HepG2 (cell line): ENCODE measurements around the gene ANP32A. TPM values are rescaled to one million over a fixed set of nuclear protein-coding genes. Genes with fewer than 3 reads are reported as not detected.

Experiments used
- ATAC-seq: fragments of 200-7000 bp; cut with Tn5 transposase; 3 replicates; pipeline ENCODE4 v1.9.1; 2020; ENCODE audit warnings: mild to moderate bottlenecking, moderate library complexity
- BruUV-seq: library from RNA; stranded (reverse); fragments of 400-500 nt; replicated peaks from 2 replicates; lab custom pipeline; 2021; lab: Mats Ljungman, UMichigan
- CTCF ChIA-PET: fragments of 300-600 bp; formaldehyde crosslinking; extraction: SDS; loops from one replicate; lab custom pipeline; 2021; ENCODE audit warnings: low total read pairs, inconsistent platforms, low intra/inter-chr PET ratio; lab: Yijun Ruan, JAX
- POLR2A ChIA-PET: fragments of 350-600 bp; sonication (Branson Sonifier 250); formaldehyde crosslinking; loops from one replicate; lab custom pipeline; 2020; ENCODE audit warnings: antibody characterized with exemption, inconsistent platforms; lab: Yijun Ruan, JAX
- DNase-seq: peaks from one replicate; pipeline ENCODE4 v3.0.0-alpha.2; 2015; ENCODE audit warnings: low spot score
- FAIRE-seq: peaks from 3 replicates; lab custom pipeline; 2011; peaks lifted over from hg19 to GRCh38; lab: Jason Lieb, UNC
- H2AFZ ChIP-seq: one replicate; pipeline ENCODE4 v1.6.1; 2011; ENCODE audit warnings: low read length, inconsistent platforms
- H3K27ac ChIP-seq: fragments of 300-600 bp; 3 replicates; pipeline ENCODE4 v1.8.0; 2011; ENCODE audit warnings: mixed run types, mild to moderate bottlenecking, mixed read lengths, low read length, inconsistent platforms; ENCODE audit not compliant: insufficient read depth; ENCODE audit errors: extremely low read length
- H3K27me3 ChIP-seq, 2 experiments: fragments of 200-600 bp in 1 of 2; 2 replicates in 1 of 2; 3 replicates in 1 of 2; pipeline versions ENCODE4 v1.6.0 to v1.8.0; 2011; ENCODE audit warnings: low read length in 2 of 2, mild to moderate bottlenecking in 2 of 2, moderate library complexity in 2 of 2, inconsistent platforms in 1 of 2; ENCODE audit not compliant: insufficient read depth in 2 of 2, control insufficient read depth in 1 of 2
- H3K36me3 ChIP-seq, 2 experiments: fragments of 200-600 bp in 1 of 2; replicated peaks in 1 of 2; 2 replicates in 1 of 2; 3 replicates in 1 of 2; pipeline versions ENCODE4 v1.5.1 to v1.8.0; 2011; ENCODE audit warnings: low read length in 2 of 2, inconsistent platforms in 1 of 2; ENCODE audit not compliant: insufficient read depth in 2 of 2, control insufficient read depth in 1 of 2
- H3K4me1 ChIP-seq: 2 replicates; pipeline ENCODE4 v1.5.1; 2012; ENCODE audit warnings: low read length, inconsistent platforms; ENCODE audit not compliant: insufficient read depth
- H3K4me2 ChIP-seq: 2 replicates; pipeline ENCODE4 v1.6.0; 2011; ENCODE audit warnings: low read depth, low read length, inconsistent platforms
- H3K4me3 ChIP-seq, 3 experiments: fragments of 200-600 bp in 1 of 3; sonication (generic), shearing (Covaris generic) in 1 of 3; replicated peaks in 1 of 3; 2 replicates each; pipeline ENCODE4 v1.5.1; 2011 to 2016; ENCODE audit warnings: low read length in 3 of 3, inconsistent platforms in 2 of 3, low read depth in 2 of 3, mild to moderate bottlenecking in 2 of 3, control low read depth in 1 of 3, mixed read lengths in 1 of 3; ENCODE audit not compliant: insufficient read depth in 1 of 3
- H3K79me2 ChIP-seq: one replicate; pipeline ENCODE4 v1.6.1; 2011; ENCODE audit warnings: low read length, inconsistent platforms; ENCODE audit not compliant: insufficient read depth
- H3K9ac ChIP-seq: 2 replicates; pipeline ENCODE4 v1.6.0; 2011; ENCODE audit warnings: mild to moderate bottlenecking, low read depth, low read length, inconsistent platforms; ENCODE audit not compliant: insufficient read depth
- H3K9me3 ChIP-seq: 2 replicates; pipeline ENCODE4 v1.5.1; 2012; ENCODE audit warnings: mild to moderate bottlenecking, low read length
- H4K20me1 ChIP-seq: 2 replicates; pipeline ENCODE4 v1.6.0; 2011; ENCODE audit warnings: inconsistent platforms, mild to moderate bottlenecking, low read length, moderate library complexity; ENCODE audit not compliant: insufficient read depth
- CEBPB ChIP-seq: IDR thresholded peaks from 2 replicates; pipeline ENCODE4 v1.6.1; 2011; ENCODE audit warnings: low read depth, low read length, improper control_type of control experiment, borderline replicate concordance
- KDM1A ChIP-seq: IDR thresholded peaks from 2 replicates; pipeline ENCODE4 v1.6.1; 2016; ENCODE audit warnings: missing compliant biosample characterization
- MEIS1 ChIP-seq: sonication (generic); formaldehyde crosslinking; IDR thresholded peaks from 2 replicates; pipeline ENCODE4 v1.9.0; 2021; ENCODE audit warnings: mild to moderate bottlenecking, missing genetic modification reagents, moderate library complexity, borderline replicate concordance
- NR2F6 ChIP-seq, 2 experiments: IDR thresholded peaks; 2 replicates each; pipeline ENCODE4 v1.6.1; 2016; ENCODE audit warnings: antibody characterized with exemption in 1 of 2, mild to moderate bottlenecking in 1 of 2
- PITX1 ChIP-seq: sonication (generic); formaldehyde crosslinking; IDR thresholded peaks from 2 replicates; pipeline ENCODE4 v1.5.1; 2020; ENCODE audit warnings: mild to moderate bottlenecking, missing genetic modification reagents
- STAG1 ChIP-seq: sonication (generic); formaldehyde crosslinking; IDR thresholded peaks from 2 replicates; pipeline ENCODE4 v1.4.0; 2020; ENCODE audit warnings: missing genetic modification reagents
- ZNF782 ChIP-seq: sonication (generic); formaldehyde crosslinking; IDR thresholded peaks from 2 replicates; pipeline ENCODE4 v1.4.0; 2020; ENCODE audit warnings: missing genetic modification reagents, mild to moderate bottlenecking, borderline replicate concordance
- WGBS: methylation state at CpG from one replicate; pipeline ENCODE4 v1.1.6; 2017; ENCODE audit warnings: low lambda C conversion rate; 5-methylcytosine and 5-hydroxymethylcytosine counted together
- in situ Hi-C: cut with HindIII; loops from 2 replicates; pipeline ENCODE4 v1.10.0; 2017; ENCODE audit warnings: low pct_unique_long_range_greater_than_20kb; ENCODE audit not compliant: extremely low pct_ligation_motif_present
- intact Hi-C: fragments of 100-400 bp; cut with micrococcal nuclease; formaldehyde crosslinking; loops from one replicate; pipeline ENCODE4 v1.10.0; 2022; ENCODE audit not compliant: unreplicated experiment
- polyA plus RNA-seq, 8 experiments: library from polyadenylated mRNA; depleted of rRNA in 3 of 8; stranded (reverse) in 7 of 8; unstranded in 1 of 8; fragments of >200 nt; fragmentation: Illumina TruSeq in 4 of 8; extraction: Trizol in 4 of 8; gene quantifications; 2 replicates each; pipeline versions ENCODE4 v1.2.1 to v1.2.3, GENCODE V29; 2011 to 2016; ENCODE audit warnings: low read depth in 4 of 8, missing spikeins in 1 of 8, mixed read lengths in 1 of 8; ENCODE audit not compliant: insufficient read depth in 1 of 8
- total RNA-seq, 5 experiments: library from RNA; depleted of rRNA; stranded (reverse); fragments of >200 nt; fragmentation: Illumina TruSeq; extraction: Trizol; gene quantifications; 2 replicates each; pipeline ENCODE4 v1.2.3, GENCODE V29; 2016; ENCODE audit warnings: low read depth in 1 of 5
- TF ChIP-seq, protein P1 (sequence below): sonication (generic); formaldehyde crosslinking; IDR thresholded peaks from 2 replicates; pipeline ENCODE4 v1.4.0; 2020; ENCODE audit warnings: missing genetic modification reagents, borderline replicate concordance
- TF ChIP-seq, protein P2 (sequence below): sonication (generic); formaldehyde crosslinking; IDR thresholded peaks from 2 replicates; pipeline ENCODE4 v1.4.0; 2020; ENCODE audit warnings: mild to moderate bottlenecking, missing genetic modification reagents
- TF ChIP-seq, protein P3 (sequence below): sonication (generic); formaldehyde crosslinking; IDR thresholded peaks from 2 replicates; pipeline ENCODE4 v1.5.0; 2020; ENCODE audit warnings: mild to moderate bottlenecking, missing genetic modification reagents, moderate library complexity
- TF ChIP-seq, protein P4 (sequence below): sonication (generic); formaldehyde crosslinking; IDR thresholded peaks from 2 replicates; pipeline ENCODE4 v1.5.0; 2020; ENCODE audit warnings: missing genetic modification reagents, mild to moderate bottlenecking, borderline replicate concordance

The ANP32A gene
- total and polyA plus RNA-seq, 2 of the 13 experiments (the other 11 are each of a cell fraction or from before 2014, with no cell fraction given): 60.6 to 206 TPM

DNA sequence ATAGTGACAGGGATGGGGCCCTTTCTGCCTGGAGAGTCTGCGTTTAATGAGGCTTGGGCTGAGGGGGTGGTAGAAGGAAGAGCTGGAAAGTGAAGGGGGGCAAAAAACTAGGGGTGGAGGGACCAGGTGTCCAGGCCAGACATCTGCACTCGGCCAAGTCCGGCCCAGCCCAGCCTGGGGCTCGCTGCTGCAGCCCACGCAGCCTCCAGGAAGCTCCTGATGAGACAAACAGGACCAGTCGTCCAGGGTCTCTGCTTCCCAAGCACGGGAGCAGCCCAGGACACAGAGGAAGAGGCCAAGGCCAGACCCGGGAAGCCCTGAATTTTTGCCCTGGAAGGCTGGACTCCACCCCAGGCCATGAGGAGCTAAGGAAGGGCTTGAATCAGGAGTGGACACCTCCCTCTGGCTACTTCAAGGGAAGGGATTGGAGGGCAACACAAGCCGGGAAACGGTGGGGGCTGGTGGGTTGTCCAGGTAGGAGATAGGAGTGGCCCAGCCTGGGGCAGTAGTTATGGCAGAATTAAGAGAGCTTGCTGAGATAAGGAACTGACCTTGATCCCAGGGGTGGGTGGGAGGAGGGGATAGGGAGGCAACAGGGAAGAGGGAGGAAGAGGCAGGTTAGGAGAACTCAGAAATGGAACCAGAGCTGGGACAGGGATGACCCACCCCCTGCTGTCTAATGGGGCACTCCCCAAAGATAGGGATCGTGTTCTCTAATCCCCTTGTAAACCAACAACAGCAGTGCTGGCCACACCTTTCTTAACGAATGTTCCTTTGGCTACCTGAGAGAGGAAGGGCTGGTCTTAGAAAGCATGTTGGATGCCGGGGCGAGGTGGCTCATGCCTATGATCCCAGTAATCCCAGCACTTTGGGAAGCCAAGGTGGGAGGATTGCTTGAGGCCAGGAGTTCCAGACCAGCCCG is 89.5 kb downstream of the ANP32A start:
- 29% methylated on average over 13 of the region's 15 CpGs for WGBS
- POLR2A ChIA-PET: no interaction called here
- Histone ChIP-seq H3K4me3 (no peak overlapping the region), H3K79me2 (no peaks in the 10 kb centered on the region), H3K9ac (no peak overlapping the region), H3K27me3 (peaks cover 2 to 33% of the 10 kb centered on the region in 2 experiments; a peak in 4 of 5 replicates), H3K4me2 (no peak overlapping the region)
- in situ Hi-C loops: loop anchor here (5.0 kb wide), 1 partner anchor 146 kb away; no protein-coding TSS in a partner anchor
- ATAC-seq: peak; percentile 43
- no peak for TF ChIP-seq MEIS1 (CRISPR knock-in tag)
- TF ChIP-seq, protein P1, sequence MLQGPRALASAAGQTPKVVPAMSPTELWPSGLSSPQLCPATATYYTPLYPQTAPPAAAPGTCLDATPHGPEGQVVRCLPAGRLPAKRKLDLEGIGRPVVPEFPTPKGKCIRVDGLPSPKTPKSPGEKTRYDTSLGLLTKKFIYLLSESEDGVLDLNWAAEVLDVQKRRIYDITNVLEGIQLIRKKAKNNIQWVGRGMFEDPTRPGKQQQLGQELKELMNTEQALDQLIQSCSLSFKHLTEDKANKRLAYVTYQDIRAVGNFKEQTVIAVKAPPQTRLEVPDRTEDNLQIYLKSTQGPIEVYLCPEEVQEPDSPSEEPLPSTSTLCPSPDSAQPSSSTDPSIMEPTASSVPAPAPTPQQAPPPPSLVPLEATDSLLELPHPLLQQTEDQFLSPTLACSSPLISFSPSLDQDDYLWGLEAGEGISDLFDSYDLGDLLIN (CRISPR knock-in tag): no peak
- TF ChIP-seq, all 625 proteins: peak for 0
- intact Hi-C loops: loop anchor here (2.0 kb wide), 1 partner anchor 194 kb away; no protein-coding TSS in a partner anchor
- FAIRE-seq (no peak), DNase-seq (no peak)
- Histone ChIP-seq H2AFZ (no peak overlapping the region), H3K9me3 (no peaks in the 10 kb centered on the region), H4K20me1 (no peaks in the 10 kb centered on the region), H3K27ac (no peak overlapping the region), H3K36me3 (no peaks in the 10 kb centered on the region), H3K4me1 (no peaks in the 10 kb centered on the region)
- no TSS peak for BruUV-seq
- CTCF ChIA-PET: interaction anchor here (1.3 to 2.6 kb wide), 2 partner anchors 144 to 193 kb away, joined by 7 to 29 read pairs; no protein-coding TSS in a partner anchor

DNA sequence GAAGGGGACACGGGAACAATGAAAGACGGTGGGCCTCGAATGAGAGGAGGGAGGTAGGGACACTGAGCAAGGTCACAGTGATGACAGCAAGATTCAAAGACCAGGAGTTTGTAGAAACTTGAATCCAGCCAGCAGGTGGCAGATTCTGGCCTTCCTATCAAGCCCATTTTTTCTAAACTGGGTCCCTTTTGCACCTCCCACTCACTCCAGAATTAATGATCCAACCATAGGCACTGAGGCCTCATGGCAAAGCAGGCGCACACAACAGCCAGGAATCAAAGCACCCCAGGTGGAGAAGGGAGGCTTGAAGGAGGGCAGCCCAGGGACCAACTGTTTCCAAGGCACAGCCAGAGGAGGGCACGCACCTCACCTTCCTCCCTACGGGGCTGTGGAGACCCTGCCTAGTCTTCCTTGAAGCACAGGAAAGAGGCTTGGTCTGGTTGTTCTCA is 90.2 kb downstream of the ANP32A start:
- ChIA-PET POLR2A (no interaction called here), CTCF (interaction anchor here (1.3 to 2.6 kb wide), 2 partner anchors 145 to 194 kb away, joined by 7 to 29 read pairs; no protein-coding TSS in a partner anchor)
- no peak overlapping the region for H3K4me2 ChIP-seq
- H3K27me3 ChIP-seq: peaks cover 2 to 34% of the 10 kb centered on the region in 2 experiments; a peak in 4 of 5 replicates
- H3K36me3 ChIP-seq: no peaks in the 10 kb centered on the region
- H3K4me1 ChIP-seq: no peaks in the 10 kb centered on the region
- WGBS: 29% methylated on average over 6 of the region's 6 CpGs
- in situ Hi-C loops: loop anchor here (5.0 kb wide), 1 partner anchor 147 kb away; no protein-coding TSS in a partner anchor
- ATAC-seq (peak; percentile 71), FAIRE-seq (peak; percentile 70), DNase-seq (peak; percentile 21)
- no peak overlapping the region for H2AFZ ChIP-seq
- no peaks in the 10 kb centered on the region for H3K9me3 ChIP-seq
- BruUV-seq: no TSS peak
- intact Hi-C loops: loop anchor here (2.0 kb wide), 1 partner anchor 194 kb away; no protein-coding TSS in a partner anchor
- no peak overlapping the region for H3K27ac ChIP-seq
- H3K4me3 ChIP-seq: no peak overlapping the region
- no peaks in the 10 kb centered on the region for H4K20me1 ChIP-seq
- no peaks in the 10 kb centered on the region for H3K79me2 ChIP-seq
- no peak overlapping the region for H3K9ac ChIP-seq
- TF ChIP-seq ZNF782 (CRISPR knock-in tag): no peak
- TF ChIP-seq, protein P2, sequence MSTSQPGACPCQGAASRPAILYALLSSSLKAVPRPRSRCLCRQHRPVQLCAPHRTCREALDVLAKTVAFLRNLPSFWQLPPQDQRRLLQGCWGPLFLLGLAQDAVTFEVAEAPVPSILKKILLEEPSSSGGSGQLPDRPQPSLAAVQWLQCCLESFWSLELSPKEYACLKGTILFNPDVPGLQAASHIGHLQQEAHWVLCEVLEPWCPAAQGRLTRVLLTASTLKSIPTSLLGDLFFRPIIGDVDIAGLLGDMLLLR (CRISPR knock-in tag): no peak
- no peak for TF ChIP-seq KDM1A (CRISPR knock-in tag)
- no peak for TF ChIP-seq NR2F6 (IDR thresholded peaks at IDR 0.05)
- TF ChIP-seq NR2F6 (CRISPR knock-in tag; IDR thresholded peaks at IDR 0.05): no peak
- TF ChIP-seq CEBPB: no peak
- peak; percentile 72 for TF ChIP-seq STAG1 (CRISPR knock-in tag)
- TF ChIP-seq, protein P3, sequence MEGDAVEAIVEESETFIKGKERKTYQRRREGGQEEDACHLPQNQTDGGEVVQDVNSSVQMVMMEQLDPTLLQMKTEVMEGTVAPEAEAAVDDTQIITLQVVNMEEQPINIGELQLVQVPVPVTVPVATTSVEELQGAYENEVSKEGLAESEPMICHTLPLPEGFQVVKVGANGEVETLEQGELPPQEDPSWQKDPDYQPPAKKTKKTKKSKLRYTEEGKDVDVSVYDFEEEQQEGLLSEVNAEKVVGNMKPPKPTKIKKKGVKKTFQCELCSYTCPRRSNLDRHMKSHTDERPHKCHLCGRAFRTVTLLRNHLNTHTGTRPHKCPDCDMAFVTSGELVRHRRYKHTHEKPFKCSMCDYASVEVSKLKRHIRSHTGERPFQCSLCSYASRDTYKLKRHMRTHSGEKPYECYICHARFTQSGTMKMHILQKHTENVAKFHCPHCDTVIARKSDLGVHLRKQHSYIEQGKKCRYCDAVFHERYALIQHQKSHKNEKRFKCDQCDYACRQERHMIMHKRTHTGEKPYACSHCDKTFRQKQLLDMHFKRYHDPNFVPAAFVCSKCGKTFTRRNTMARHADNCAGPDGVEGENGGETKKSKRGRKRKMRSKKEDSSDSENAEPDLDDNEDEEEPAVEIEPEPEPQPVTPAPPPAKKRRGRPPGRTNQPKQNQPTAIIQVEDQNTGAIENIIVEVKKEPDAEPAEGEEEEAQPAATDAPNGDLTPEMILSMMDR (CRISPR knock-in tag): peak; percentile 64
- TF ChIP-seq PITX1: no peak
- TF ChIP-seq, protein P4, sequence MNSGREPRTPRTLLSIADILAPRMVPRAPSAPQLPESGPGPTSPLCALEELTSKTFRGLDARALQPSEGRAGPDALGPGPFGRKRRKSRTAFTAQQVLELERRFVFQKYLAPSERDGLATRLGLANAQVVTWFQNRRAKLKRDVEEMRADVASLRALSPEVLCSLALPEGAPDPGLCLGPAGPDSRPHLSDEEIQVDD (CRISPR knock-in tag): no peak
